Erythroblast (primary cell): ENCODE data around the gene AKT3.

Source experiments
- GATA1 ChIP-seq: IDR thresholded peaks from 2 replicates; pipeline ENCODE4 v1.6.1; 2011; ENCODE audit warnings: low read depth, mild to moderate bottlenecking, control low read depth, low read length, moderate library complexity
- POLR2A ChIP-seq: IDR thresholded peaks from 2 replicates; pipeline ENCODE4 v1.6.1; 2011; ENCODE audit warnings: mild to moderate bottlenecking, low read length

DNA sequence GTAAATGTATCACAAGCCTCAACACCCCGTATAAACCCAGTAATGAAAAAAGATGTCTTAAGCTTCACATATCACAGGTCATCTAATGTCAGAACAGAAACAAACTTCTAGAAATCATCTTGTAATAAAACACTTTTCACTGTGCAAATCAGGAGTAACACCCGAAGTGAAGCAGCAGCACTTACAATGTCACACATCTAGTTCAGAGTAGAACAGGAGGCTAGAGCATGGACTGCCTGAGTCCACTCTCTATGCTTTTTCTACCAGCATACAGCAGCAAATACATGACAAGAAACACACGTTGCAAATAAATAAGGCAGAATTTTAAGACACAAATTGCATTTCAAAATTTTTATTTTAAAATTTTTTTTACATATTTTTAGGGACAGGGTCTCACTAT lies 57.2 kb downstream of the AKT3 start:
- TF ChIP-seq POLR2A (no peak), GATA1 (no peak)
